MG63 (cell line): ENCODE results near the gene PDHA2. TPM values are rescaled to one million over a fixed set of nuclear protein-coding genes. Genes with fewer than 3 reads are reported as not detected.
"Not testable (repeated sequence)": the region's sequence is repeated elsewhere in the genome, so short reads cannot be mapped to it uniquely, and the experiment has no call there.

Experiments used
- DNase-seq: peaks from one replicate; pipeline ENCODE4 v3.0.0-alpha.2; 2020
- H3K27me3 ChIP-seq: fragments of 250-450 bp; sonication (Bioruptor Pico); 2 replicates; pipeline ENCODE4 v1.5.1; 2020; ENCODE audit warnings: mild to moderate bottlenecking, moderate library complexity
- H3K36me3 ChIP-seq: fragments of 250-450 bp; sonication (Bioruptor Pico); 2 replicates; pipeline ENCODE4 v1.5.1; 2020; ENCODE audit warnings: mild to moderate bottlenecking, moderate library complexity
- H3K4me3 ChIP-seq: fragments of 250-450 bp; sonication (Bioruptor Pico); 2 replicates; pipeline ENCODE4 v1.5.1; 2020; ENCODE audit warnings: mild to moderate bottlenecking, moderate library complexity
- H3K9me3 ChIP-seq: fragments of 250-450 bp; sonication (Bioruptor Pico); 2 replicates; pipeline ENCODE4 v1.5.1; 2020; ENCODE audit warnings: mild to moderate bottlenecking, moderate library complexity
- total RNA-seq: library from RNA; depleted of rRNA; stranded (reverse); fragments of >200 nt; shearing (Covaris generic); gene quantifications from 2 replicates; pipeline ENCODE4 v1.2.3, GENCODE V29; 2014; ENCODE audit warnings: low replicate concordance; rRNA removed

PDHA2 gene
- total RNA-seq, result not detected in 2 replicates

GRCh38 chr4:95839891-95840290, at the start of gene PDHA2:
Gene PDHA2, plus strand, starts transcription at chr4:95840093. Its CDS starts 58 bp downstream, at chr4:95840151.
- Histone ChIP-seq H3K36me3 (no peaks in the 10 kb centered on the region), H3K9me3 (no peaks in the 10 kb centered on the region), H3K27me3 (no peaks in the 10 kb centered on the region), H3K4me3 (no peak within 1 kb of the TSS)
- DNase-seq, result no peak

- no peaks in the 10 kb centered on the region for H3K27me3 ChIP-seq
- H3K36me3 ChIP-seq, result no peaks in the 10 kb centered on the region
- no peak overlapping the region for H3K4me3 ChIP-seq
- no peak for DNase-seq
- no peaks in the 10 kb centered on the region for H3K9me3 ChIP-seq
These were observed 41.9 kb upstream of the PDHA2 start for GRCh38 chr4:95798003-95798402.

GRCh38 chr4:95798727-95799126, 41.2 kb upstream of the PDHA2 start:
- Histone ChIP-seq H3K9me3 (no peaks in the 10 kb centered on the region), H3K27me3 (no peaks in the 10 kb centered on the region), H3K4me3 (no peak overlapping the region), H3K36me3 (no peaks in the 10 kb centered on the region)
- DNase-seq, result no peak

GRCh38 chr4:95821867-95822266, 18.0 kb upstream of the PDHA2 start:
- no peaks in the 10 kb centered on the region for H3K9me3 ChIP-seq
- H3K4me3 ChIP-seq, result no peak overlapping the region
- H3K36me3 ChIP-seq, result no peaks in the 10 kb centered on the region
- DNase-seq, result no peak
- H3K27me3 ChIP-seq, result no peaks in the 10 kb centered on the region

GRCh38 chr4:95825546-95825945, 14.3 kb upstream of the PDHA2 start:
- no peak overlapping the region for H3K4me3 ChIP-seq
- no peak for DNase-seq
- no peaks in the 10 kb centered on the region for H3K27me3 ChIP-seq
- H3K9me3 ChIP-seq, result no peaks in the 10 kb centered on the region
- H3K36me3 ChIP-seq, result no peaks in the 10 kb centered on the region

GRCh38 chr4:95830651-95831050, 9.2 kb upstream of the PDHA2 start:
- Histone ChIP-seq H3K36me3 (no peaks in the 10 kb centered on the region), H3K4me3 (no peak overlapping the region), H3K27me3 (no peaks in the 10 kb centered on the region), H3K9me3 (no peaks in the 10 kb centered on the region)
- DNase-seq, result no peak

- Histone ChIP-seq H3K9me3 (no peaks in the 10 kb centered on the region), H3K27me3 (no peaks in the 10 kb centered on the region), H3K36me3 (no peaks in the 10 kb centered on the region), H3K4me3 (no peak overlapping the region)
- no peak for DNase-seq
These were observed 8.7 kb upstream of the PDHA2 start for GRCh38 chr4:95831166-95831565.

GRCh38 chr4:95833711-95834194, 6.1 kb upstream of the PDHA2 start:
- no peaks in the 10 kb centered on the region for H3K27me3 ChIP-seq
- DNase-seq, result no peak
- H3K36me3 ChIP-seq, result no peaks in the 10 kb centered on the region
- H3K9me3 ChIP-seq, result no peaks in the 10 kb centered on the region
- no peak overlapping the region for H3K4me3 ChIP-seq

GRCh38 chr4:95835672-95836071, 4.2 kb upstream of the PDHA2 start:
- no peak overlapping the region for H3K4me3 ChIP-seq
- H3K27me3 ChIP-seq, result no peaks in the 10 kb centered on the region
- no peaks in the 10 kb centered on the region for H3K9me3 ChIP-seq
- no peak for DNase-seq
- H3K36me3 ChIP-seq, result no peaks in the 10 kb centered on the region

GRCh38 chr4:95838192-95838591, 1.7 kb upstream of the PDHA2 start:
- no peaks in the 10 kb centered on the region for H3K36me3 ChIP-seq
- no peak for DNase-seq
- no peaks in the 10 kb centered on the region for H3K27me3 ChIP-seq
- no peaks in the 10 kb centered on the region for H3K9me3 ChIP-seq
- no peak overlapping the region for H3K4me3 ChIP-seq

GRCh38 chr4:95847908-95848460, 8.1 kb downstream of the PDHA2 start:
- H3K4me3 ChIP-seq, result no peak overlapping the region
- no peak for DNase-seq
- H3K27me3 ChIP-seq, result no peaks in the 10 kb centered on the region
- H3K36me3 ChIP-seq, result no peaks in the 10 kb centered on the region
- no peaks in the 10 kb centered on the region for H3K9me3 ChIP-seq

GRCh38 chr4:95850161-95850560, 10.3 kb downstream of the PDHA2 start:
- Histone ChIP-seq H3K9me3 (no peaks in the 10 kb centered on the region), H3K27me3 (no peaks in the 10 kb centered on the region), H3K4me3 (no peak overlapping the region), H3K36me3 (no peaks in the 10 kb centered on the region)
- DNase-seq, result no peak

- DNase-seq, result no peak
- no peaks in the 10 kb centered on the region for H3K27me3 ChIP-seq
- H3K36me3 ChIP-seq, result no peaks in the 10 kb centered on the region
- no peaks in the 10 kb centered on the region for H3K9me3 ChIP-seq
- H3K4me3 ChIP-seq, result no peak overlapping the region
These were observed 17.9 kb downstream of the PDHA2 start for GRCh38 chr4:95857761-95858160.

- DNase-seq, result no peak
- Histone ChIP-seq H3K36me3 (no peaks in the 10 kb centered on the region), H3K27me3 (no peaks in the 10 kb centered on the region), H3K4me3 (no peak overlapping the region), H3K9me3 (no peaks in the 10 kb centered on the region)
These were observed 28.0 kb downstream of the PDHA2 start for GRCh38 chr4:95867919-95868318.

GRCh38 chr4:95869414-95869813, 29.5 kb downstream of the PDHA2 start:
- H3K9me3 ChIP-seq, H3K4me3 ChIP-seq, H3K27me3 ChIP-seq, DNase-seq, H3K36me3 ChIP-seq: not testable (repeated sequence)

GRCh38 chr4:95869961-95870500, 30.1 kb downstream of the PDHA2 start:
- Histone ChIP-seq H3K4me3 (no peak overlapping the region), H3K36me3 (no peaks in the 10 kb centered on the region), H3K27me3 (no peaks in the 10 kb centered on the region), H3K9me3 (no peaks in the 10 kb centered on the region)
- no peak for DNase-seq

- no peak for DNase-seq
- Histone ChIP-seq H3K9me3 (no peaks in the 10 kb centered on the region), H3K36me3 (no peaks in the 10 kb centered on the region), H3K4me3 (no peak overlapping the region), H3K27me3 (no peaks in the 10 kb centered on the region)
These were observed 37.7 kb downstream of the PDHA2 start for GRCh38 chr4:95877636-95878035.

GRCh38 chr4:95887551-95887950, 47.7 kb downstream of the PDHA2 start:
- Histone ChIP-seq H3K27me3 (no peaks in the 10 kb centered on the region), H3K9me3 (no peaks in the 10 kb centered on the region), H3K4me3 (no peak overlapping the region), H3K36me3 (no peaks in the 10 kb centered on the region)
- DNase-seq, result no peak
